GM19468 (cell line): ENCODE results near the gene FRMD5.

ENCODE experiments used
- ATAC-seq: cut with Tn5 transposase; IDR thresholded peaks from one replicate; pipeline ENCODE4 v1.9.1; 2021; ENCODE audit warnings: mild to moderate bottlenecking, moderate library complexity, moderate number of reproducible peaks; ENCODE audit not compliant: unreplicated experiment; ENCODE audit errors: extremely low read depth

Gene FRMD5

DNA sequence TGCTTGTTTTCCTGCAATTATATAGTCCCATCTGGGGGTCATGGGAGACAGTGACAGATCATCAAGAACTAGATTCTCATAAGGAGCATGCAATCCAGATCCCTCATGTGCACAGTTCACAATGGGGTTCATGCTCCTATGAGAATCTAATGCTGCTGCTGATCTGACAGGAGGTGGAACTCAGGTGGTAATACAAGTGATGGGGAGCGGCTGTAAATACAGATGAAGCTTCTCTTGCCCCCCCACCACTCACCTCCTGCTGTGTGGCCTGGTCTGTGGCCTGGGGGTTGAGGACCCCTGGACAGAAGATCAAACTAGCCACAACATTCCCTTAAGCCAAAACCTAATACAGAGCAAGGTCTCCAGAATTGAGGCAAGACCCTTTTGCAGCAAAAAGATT, 207.1 kb downstream of the FRMD5 start:
- no peak for ATAC-seq

DNA sequence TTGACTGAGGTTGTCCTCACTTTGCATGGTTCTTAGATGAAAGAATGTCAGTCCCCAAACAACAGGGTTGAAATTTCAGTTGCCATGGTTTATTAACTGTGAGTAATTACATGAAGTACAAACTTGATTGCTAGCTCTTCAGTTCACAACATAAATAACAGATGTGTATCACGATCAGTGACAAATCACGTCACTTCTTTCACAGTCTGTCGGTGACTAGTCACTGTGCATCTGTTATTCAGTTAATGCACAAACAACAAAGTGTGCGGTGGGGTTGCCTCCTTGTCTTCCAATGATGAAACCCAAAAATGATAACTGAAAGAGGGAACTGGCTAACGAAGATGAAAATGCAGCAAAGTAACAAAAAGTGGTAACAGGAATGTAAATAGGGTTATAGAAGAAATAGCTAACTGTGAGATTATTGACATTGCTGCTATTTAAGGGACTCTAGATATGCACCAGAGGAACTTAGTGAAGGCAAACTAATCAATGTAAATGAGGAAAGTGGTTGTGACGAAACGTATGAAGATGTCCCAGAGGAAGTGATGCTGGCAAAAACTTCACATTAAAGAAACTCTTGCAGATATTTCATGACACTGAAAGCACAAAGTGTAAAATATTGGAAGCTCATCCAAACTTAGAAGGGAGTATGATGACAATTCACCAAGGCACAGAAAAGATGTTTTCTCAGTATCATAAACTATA, 208.9 kb downstream of the FRMD5 start:
- ATAC-seq, result no peak

DNA sequence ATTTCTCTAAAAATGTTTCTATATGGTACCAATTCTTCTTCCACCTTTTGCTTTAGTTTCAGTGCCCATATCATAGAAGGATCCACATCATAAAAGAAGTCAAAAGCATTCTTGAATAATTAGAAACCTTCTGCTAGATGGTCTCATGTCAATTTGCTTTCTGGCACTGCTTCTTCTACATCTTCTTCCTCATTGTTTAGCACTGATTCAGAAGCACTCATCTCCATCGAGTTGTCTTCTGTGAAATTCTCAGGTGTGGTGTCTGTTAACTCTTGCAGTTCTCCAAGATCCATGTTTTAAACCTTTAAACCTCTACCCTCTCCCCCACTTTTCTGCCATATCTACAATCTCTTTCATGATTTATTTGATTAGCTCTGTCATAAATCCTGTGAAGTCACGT, 213.5 kb downstream of the FRMD5 start:
- ATAC-seq, result no peak

DNA sequence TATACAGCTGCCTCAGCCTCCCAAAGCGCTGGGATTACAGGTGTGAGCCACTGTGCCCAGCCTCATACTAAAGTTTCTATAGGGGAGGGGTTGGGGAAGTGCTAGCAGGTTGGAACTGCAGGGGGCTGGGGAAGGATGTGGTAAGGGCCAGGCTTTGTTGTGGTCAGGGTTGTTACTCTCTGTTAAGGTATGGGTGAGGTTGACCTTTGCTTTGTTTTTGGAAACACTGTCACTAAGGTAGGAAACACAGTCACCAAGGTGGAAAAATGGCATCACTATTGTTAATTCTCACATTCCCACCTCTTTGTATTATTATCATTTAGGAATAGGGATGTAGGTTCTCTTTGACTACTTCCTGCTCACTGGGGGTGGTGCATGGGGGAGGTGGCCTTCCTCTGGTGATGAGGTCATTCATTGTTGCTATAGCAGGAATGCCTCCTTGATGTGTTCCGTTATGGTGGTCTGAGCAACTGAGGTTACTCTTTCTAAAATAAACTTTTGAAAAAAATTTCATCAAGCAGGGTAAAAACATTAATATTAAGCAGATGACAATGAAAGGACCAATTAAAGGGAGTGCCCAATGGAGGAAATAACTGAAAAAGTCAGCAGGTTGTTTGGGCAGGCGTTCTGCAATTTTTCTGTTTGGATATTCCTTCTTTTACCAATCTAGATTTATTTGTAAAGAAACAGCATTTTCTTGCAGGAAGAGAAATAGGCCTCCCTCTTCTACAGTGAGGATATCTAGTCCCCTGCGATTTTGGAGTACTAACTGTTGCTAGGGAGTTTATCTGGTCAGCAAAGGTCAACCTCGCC, 217.8 kb downstream of the FRMD5 start:
- ATAC-seq, result no peak

DNA sequence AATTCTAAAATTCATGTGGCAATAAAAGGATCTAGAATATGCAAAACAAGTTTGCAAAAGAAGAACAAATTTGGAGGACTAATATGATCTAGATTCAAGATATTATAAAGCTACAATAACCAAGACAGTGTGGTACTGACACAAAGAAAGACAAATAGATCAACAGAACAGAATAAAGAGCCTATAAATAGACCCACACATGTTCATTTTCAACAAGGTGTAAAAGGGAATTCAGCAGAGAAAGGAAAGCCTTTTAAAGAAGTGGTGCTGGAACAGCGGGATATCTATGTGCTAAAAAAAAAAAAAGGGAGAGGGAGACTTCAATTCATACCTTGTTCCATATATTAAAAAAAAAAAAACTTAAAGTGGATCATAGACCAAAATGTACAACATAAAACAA, 219.3 kb downstream of the FRMD5 start:
- no peak for ATAC-seq

DNA sequence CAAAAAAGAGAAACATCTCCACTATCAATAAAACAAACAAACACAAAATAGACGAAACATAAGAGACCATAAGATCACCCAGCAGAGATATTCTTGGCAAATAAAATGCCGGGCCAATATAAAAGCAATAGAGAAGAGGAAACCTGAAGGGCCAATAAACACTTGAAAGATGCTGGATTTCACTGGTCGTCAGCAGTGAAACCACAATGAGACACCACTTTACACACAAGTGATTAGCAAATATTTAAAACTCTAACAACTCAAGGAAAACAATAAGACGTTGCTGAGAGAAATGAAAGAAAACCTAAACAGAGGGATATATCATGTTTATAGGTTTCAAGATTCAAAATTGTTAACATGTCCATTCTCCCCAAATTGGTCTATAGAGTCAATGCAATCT, 219.7 kb downstream of the FRMD5 start:
- no peak for ATAC-seq

DNA sequence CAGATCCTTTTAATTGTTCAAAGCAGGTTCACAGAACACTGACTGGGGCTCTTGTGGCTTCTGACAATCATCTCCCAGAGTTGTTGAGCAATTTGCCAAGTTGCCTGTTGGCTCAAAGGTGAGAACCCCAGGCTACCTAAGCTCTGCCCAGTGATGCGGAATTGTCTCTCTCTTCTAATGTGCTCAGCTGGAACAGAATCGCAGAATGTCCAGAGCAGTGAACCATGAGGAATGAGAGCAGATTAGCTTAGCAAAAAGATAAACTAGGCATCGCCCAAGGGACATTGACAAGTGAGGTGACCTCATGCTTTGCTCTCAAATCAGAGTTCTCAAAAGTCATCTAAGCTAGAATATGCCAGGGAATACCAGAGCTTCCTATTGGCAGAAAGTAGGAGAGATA, 220.2 kb downstream of the FRMD5 start:
- ATAC-seq, result peak; percentile 64

DNA sequence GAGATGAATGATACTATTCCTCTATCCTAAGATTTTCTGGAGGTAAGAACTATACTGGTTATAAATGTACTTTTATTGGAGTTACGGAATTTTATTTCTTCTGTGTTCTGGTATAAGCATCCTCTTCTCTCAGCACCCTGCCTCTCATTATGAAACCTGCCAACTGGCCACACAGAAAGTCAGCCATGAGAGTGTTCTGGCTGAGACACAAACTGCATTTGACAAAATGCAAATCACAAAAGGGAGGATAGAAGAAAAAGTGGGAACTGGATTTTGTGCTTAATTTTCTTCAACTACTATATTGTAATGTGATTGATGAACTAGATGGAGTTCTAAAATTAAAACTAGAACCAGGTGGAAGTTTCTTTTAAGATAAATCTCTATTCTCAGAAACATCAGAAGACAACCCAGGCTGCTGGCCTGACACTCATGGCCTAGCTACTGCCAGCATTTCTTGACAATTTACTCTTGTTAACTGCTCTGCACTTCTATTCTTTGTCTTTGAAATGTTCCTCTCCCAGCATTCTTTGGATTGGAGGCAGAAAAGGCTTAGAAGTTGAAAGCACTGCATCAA, 225.2 kb downstream of the FRMD5 start:
- no peak for ATAC-seq

DNA sequence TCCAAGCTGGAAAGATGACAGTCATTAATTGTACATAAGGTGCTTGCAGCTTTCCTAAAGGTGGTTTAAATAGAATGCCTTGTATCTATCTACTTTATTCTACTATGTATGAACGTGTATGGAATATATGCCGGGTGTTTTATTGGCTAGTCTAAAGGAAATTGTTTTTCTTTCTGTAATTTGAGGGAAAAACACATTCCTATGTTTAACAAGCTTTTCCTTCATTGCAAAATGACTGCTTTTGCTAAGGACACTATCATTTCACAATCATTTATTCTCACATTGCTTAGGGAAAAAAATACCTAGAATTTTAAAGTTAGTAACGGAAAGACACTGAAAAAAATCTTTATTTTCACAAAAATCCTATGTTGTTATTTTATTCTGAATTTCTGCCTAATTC, 226.5 kb downstream of the FRMD5 start:
- no peak for ATAC-seq

DNA sequence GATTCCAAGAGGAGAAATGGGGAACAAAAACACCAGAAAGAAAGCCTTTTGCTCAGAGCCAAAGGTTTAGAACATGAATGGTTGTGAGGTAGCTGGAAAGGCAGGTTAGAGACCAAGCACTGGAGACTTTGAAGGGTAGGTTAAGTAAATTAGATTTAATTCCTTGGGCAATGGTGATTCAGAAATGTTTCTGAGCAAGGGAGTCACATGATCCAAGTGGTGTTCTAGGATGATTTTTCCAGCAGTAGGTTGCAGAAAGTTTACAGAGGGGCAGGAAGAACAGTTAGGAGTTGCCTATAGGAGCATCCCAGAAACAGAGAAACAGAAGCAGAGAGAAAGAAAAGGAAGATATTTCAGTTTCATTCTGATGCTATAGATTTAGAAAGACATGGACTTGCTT, 228.4 kb downstream of the FRMD5 start:
- ATAC-seq, result no peak

DNA sequence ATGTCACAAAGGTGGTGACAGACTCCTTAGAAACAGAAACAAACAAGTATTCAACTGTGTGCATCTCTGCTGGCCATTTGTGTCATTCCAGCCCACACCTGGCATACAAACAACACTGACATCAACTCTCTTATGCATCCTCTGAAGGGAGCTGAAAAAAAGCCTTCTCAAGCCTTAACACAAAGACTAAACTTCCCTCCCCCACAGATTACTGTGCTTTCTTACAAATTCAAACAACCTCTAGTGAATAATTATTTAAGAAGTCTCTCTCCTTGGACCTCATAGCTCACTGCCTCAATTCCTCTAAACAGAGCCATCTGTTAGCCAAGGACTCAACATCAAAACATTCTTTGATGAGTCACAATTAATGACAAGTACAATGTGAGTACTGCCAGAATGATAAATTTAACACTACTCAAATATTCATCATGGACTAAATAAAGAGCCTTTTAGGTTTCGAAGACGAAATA, 236.2 kb downstream of the FRMD5 start:
- no peak for ATAC-seq

DNA sequence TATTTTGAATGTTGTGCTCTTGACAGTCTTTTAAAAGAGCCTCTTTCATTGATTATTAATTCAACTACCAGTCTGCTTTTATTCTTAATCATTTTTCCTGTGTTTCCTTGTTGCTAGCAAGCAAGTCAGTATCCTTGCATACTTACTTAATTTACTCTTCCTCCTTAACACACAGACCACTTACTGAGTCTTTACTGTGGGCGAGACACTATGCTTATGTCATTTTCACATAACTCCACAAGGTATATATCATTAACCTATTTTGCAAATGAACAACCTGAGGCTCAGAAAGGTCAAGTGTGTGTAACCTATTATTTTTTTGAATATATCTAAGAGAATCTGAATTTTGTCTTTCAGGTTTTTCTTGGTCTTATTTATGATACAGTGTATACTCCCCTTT, 237.3 kb downstream of the FRMD5 start:
- ATAC-seq, result peak; percentile 26

DNA sequence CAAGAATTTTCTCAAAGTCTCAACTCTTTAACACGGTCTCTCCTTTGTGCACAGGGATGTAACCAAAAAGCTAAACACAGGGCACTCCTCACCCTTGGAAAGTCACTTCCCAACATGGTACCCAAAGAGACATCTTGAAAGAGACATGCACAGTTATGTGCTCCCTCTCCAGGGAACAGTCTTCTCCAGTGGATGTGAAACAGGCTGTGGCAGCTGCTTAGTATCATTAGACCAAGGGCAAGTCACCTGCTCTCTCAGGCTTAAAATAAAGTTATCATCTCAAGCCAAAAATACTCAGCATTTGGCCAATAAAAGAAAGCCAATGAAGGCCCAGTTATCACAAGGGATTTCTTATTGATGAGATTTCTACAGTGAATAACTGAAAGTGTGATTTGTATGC, 239.9 kb downstream of the FRMD5 start:
- ATAC-seq, result no peak

DNA sequence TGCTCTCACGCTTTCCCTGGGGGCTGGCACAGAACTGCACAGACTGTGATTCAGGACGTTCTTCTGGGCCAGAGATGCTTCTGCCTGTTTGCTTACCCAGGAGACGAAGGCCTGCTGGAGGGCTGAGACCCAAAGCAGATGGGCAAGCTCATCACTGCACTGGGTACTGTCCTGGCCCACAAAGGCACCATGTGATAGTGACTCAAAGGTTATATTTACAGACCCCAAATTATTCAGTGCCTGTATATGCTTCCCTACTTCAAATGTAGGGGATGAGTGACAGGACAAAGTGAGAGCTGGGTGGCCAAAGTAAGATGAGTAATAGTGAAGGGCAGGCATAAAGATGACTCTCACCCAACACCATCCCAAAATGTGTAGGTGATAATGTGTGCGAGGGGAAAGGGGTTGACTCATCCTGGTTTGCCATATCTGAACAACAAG, 240.9 kb downstream of the FRMD5 start:
- no peak for ATAC-seq

DNA sequence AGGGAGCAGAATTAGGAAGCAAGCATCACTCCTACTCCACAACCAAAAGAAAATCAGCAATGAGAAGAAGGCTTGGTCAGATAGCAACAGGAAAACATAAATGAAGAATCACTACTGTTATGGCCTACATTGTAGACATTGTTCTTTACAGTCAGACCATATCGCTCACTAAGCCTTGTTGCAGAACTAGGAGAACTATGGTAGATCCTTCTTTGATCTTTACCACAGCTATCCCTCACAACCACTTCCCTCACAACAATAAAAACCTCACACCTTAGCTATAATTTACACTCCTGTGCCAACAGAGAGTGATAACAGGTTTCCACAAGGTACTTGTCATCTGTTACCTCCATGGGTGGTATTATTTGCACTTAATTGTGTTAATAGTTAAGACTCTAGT, 241.7 kb downstream of the FRMD5 start:
- no peak for ATAC-seq

DNA sequence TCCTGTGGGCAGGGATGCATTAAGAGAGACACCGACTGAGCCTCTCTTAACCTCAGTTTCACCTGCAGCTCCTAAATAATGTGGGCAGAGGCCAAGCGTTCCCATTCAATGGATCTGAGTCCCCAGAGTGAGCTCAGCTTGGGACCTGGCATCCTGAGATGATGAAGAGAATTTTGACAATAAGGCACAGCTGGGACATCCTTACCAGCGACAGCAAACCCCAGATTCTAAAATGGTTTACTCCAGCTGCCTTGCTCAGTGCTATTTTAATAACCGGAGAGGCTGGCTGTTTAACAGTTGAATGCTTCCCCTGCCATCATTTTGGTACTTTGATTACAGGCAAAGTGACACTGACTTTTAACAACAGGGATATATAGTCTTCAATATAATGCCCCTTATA, 244.5 kb downstream of the FRMD5 start:
- no peak for ATAC-seq

DNA sequence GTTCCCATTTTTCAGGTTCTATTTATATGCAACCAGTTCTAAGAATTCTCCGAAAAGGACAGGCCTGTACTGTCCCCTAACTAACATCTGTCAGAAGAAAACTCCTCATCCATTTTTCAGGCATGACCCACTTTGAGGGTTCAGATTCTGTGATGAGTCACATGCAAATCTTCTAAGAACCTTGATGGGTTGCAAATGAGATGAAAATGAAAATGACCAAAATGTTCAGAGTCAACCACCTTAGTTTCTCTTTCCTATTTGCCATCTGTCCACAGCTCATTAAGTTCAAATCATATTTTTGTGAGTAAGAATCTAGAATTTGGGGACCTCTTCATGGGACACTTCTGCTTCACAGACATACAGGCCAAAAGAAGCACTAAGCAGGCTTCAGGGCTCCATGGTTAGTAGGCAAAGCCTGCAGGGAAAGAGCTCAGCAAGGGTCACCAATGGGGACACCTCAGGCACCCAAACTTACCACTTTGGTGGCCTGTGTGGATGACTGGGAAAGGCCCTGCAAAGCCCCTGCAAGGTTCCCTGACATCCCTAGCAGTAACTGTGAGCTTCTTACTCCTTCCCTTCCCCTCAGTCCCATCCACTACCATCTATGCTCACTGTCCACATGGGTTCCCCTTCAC, 246.3 kb downstream of the FRMD5 start:
- ATAC-seq, result peak; percentile 68

DNA sequence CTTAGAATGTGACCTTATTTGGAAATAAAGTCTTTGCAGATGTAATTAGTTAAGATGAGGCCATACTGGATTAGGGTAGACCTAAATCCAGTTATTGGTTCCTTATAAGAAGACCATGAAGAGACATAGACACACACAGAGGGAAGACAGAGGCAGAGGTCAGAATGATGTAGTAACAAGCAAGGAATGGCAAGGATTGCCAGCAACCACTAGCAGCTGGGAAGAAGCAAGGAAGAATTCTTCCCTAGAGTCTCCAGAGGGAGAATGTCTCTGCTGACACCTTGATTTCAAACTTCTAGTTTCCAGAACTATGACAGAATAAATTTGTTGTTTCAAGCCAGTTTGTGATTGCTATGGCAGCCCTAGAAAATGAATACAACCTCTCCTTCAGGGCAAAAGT, 251.6 kb downstream of the FRMD5 start:
- no peak for ATAC-seq

DNA sequence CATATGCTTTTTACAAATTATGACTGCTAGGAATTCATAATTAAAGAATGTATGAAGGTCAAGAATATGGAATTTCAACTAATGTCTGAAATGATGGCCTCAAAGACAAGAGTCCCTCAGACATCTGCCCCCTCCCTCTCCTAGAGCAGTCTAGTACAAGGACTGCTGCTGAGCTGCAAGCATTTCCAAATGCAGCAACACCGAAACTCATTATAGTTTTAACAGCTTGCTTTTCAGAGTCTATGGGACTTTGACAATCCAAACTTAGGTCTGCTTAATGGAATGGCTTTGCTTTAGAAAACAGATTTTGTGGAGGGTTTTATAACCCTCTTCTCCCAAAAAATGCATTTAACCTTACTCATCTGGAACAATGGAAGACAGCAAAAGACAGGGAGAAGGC, 252.9 kb downstream of the FRMD5 start:
- no peak for ATAC-seq

DNA sequence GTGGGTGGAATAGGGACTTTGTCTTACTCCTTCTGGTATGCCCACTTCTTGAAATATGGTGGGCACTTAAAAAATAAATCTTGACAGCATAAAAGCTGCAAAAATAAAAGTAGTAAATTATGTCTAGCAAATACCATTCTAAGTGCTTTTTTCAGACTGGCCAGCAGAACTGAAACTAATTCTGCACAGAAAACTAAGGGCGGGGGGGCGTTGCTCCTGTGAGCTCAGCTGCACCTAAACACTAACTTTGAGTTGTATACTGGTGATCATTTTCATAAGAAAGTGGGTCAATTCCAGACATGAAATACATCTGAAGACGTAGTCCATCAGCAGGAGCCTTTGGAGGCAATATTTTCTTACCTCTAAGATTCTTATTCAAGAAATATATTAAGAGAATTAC, 253.5 kb downstream of the FRMD5 start:
- no peak for ATAC-seq

DNA sequence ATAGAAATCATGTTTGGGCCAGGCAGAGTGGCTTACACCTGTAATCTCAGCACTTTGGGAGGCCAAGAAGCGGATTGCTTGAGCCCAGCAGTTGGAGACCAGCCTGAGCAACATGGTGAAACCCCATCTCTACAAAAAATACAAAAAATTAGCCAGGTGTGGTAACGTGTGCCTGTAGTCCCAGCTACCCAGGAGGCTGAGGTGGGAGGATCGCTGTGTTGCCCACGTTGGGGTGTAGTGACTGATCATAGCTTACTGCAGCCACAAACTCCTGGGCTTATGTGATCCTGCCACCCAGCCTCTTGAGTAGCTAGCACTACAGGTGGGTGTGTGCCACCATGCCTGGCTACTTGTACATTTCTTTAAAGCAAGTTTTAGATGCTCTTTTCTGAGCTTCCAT, 254.0 kb downstream of the FRMD5 start:
- ATAC-seq, result no peak
